Neural cell (in vitro differentiated cells): ENCODE data around the gene ZNF804B. TPM values are rescaled to one million over a fixed set of nuclear protein-coding genes. Genes with fewer than 3 reads are reported as not detected.

Experiments used
- H2AFZ ChIP-seq: fragments of 200-600, 300-800 bp; sonication (generic), shearing (Covaris generic); 2 replicates; pipeline ENCODE4 v1.6.0; 2014; ENCODE audit warnings: low read depth, mild to moderate bottlenecking, antibody characterized with exemption, low read length, moderate library complexity
- H3F3A ChIP-seq: fragments of 200-600 bp; shearing (Covaris generic); 2 replicates; pipeline ENCODE4 v1.6.1; 2016; ENCODE audit warnings: mild to moderate bottlenecking, moderate library complexity, mixed read lengths, antibody characterized with exemption, low read length; ENCODE audit not compliant: insufficient read depth, poor library complexity, severe bottlenecking
- H3K27ac ChIP-seq: fragments of 200-600, 300-800 bp; sonication (generic), shearing (Covaris generic); 2 replicates; pipeline ENCODE4 v1.5.1; 2014; ENCODE audit warnings: mild to moderate bottlenecking, low read length, moderate library complexity
- H3K27me3 ChIP-seq: fragments of 300-800, 200-600 bp; sonication (generic), shearing (Covaris generic); 2 replicates; pipeline ENCODE4 v1.6.0; 2014; ENCODE audit warnings: mild to moderate bottlenecking, low read depth, low read length, moderate library complexity; ENCODE audit not compliant: insufficient read depth
- H3K36me3 ChIP-seq: fragments of 300-800, 200-600 bp; sonication (generic), shearing (Covaris generic); 2 replicates; pipeline ENCODE4 v1.5.1; 2014; ENCODE audit warnings: mild to moderate bottlenecking, antibody characterized with exemption, low read length, moderate library complexity; ENCODE audit not compliant: insufficient read depth
- H3K4me2 ChIP-seq: fragments of 300-800, 200-600 bp; sonication (generic), shearing (Covaris generic); 2 replicates; pipeline ENCODE4 v1.6.0; 2014; ENCODE audit warnings: mild to moderate bottlenecking, low read length
- H3K4me3 ChIP-seq: fragments of 300-800, 200-600 bp; sonication (generic), shearing (Covaris generic); 2 replicates; pipeline ENCODE4 v1.5.1; 2014; ENCODE audit warnings: mild to moderate bottlenecking, low read length, moderate library complexity
- H3K79me2 ChIP-seq: fragments of 200-600 bp; shearing (Covaris generic); replicated peaks from 2 replicates; pipeline ENCODE4 v1.6.0; 2014; ENCODE audit warnings: mild to moderate bottlenecking, low read length, moderate library complexity; ENCODE audit not compliant: insufficient read depth
- H3K9ac ChIP-seq: fragments of 300-800, 200-600 bp; sonication (generic), shearing (Covaris generic); 2 replicates; pipeline ENCODE4 v1.6.1; 2016; ENCODE audit warnings: mild to moderate bottlenecking, low read length, mixed read lengths
- H3K9me2 ChIP-seq: fragments of 200-600 bp; shearing (Covaris generic); 2 replicates; pipeline ENCODE4 v1.6.1; 2016; ENCODE audit warnings: mild to moderate bottlenecking, low read length, mixed read lengths; ENCODE audit not compliant: insufficient read depth
- H3K9me3 ChIP-seq: fragments of 200-600, 300-800 bp; sonication (generic), shearing (Covaris generic); 2 replicates; pipeline ENCODE4 v1.6.1; 2016; ENCODE audit warnings: mild to moderate bottlenecking, mixed run types, low read length, moderate library complexity, mixed read lengths
- H4K20me1 ChIP-seq: fragments of 200-600 bp; shearing (Covaris generic); 2 replicates; pipeline ENCODE4 v1.6.1; 2016; ENCODE audit warnings: mild to moderate bottlenecking, mixed run types; ENCODE audit not compliant: insufficient read depth
- EP300 ChIP-seq: fragments of 450-650 bp; conservative IDR thresholded peaks from 2 replicates; pipeline ENCODE4 v1.6.1; 2014; ENCODE audit warnings: antibody characterized with exemption, mild to moderate bottlenecking, moderate library complexity; ENCODE audit not compliant: poor library complexity, severe bottlenecking
- EZH2 ChIP-seq: fragments of 200-600, 300-800 bp; shearing (Covaris generic), sonication (generic); IDR thresholded peaks from 2 replicates; pipeline ENCODE4 v1.6.1; 2014; ENCODE audit warnings: antibody characterized with exemption, low read length, borderline replicate concordance, mild to moderate bottlenecking; ENCODE audit not compliant: insufficient read depth, poor library complexity, severe bottlenecking
- MXI1 ChIP-seq: fragments of 450-650 bp; conservative IDR thresholded peaks from 2 replicates; pipeline ENCODE4 v1.6.1; 2014; ENCODE audit warnings: antibody characterized with exemption, mild to moderate bottlenecking; ENCODE audit not compliant: poor library complexity, severe bottlenecking
- POLR2AphosphoS5 ChIP-seq: IDR thresholded peaks from 2 replicates; pipeline ENCODE4 v1.6.1; 2012
- RAD21 ChIP-seq: fragments of 450-650 bp; conservative IDR thresholded peaks from 2 replicates; pipeline ENCODE4 v1.6.1; 2014; ENCODE audit warnings: antibody characterized with exemption, mild to moderate bottlenecking, moderate library complexity
- REST ChIP-seq: IDR thresholded peaks from 2 replicates; pipeline ENCODE4 v1.6.1; 2012; ENCODE audit warnings: borderline replicate concordance
- SMC3 ChIP-seq: fragments of 450-650 bp; conservative IDR thresholded peaks from 2 replicates; pipeline ENCODE4 v1.6.1; 2014; ENCODE audit warnings: antibody characterized with exemption, mild to moderate bottlenecking, moderate library complexity; ENCODE audit not compliant: poor library complexity
- TAF1 ChIP-seq: IDR thresholded peaks from 2 replicates; pipeline ENCODE4 v1.6.1; 2012; ENCODE audit warnings: low read depth
- polyA plus RNA-seq: library from polyadenylated mRNA; depleted of rRNA; stranded (reverse); fragments of >200 nt; gene quantifications from 2 replicates; pipeline ENCODE4 v1.2.3, GENCODE V29; 2014
- TF ChIP-seq, protein P1 (sequence below): fragments of 450-650 bp; IDR thresholded peaks from 2 replicates; pipeline ENCODE4 v1.5.1; 2014; ENCODE audit warnings: antibody characterized with exemption, mild to moderate bottlenecking, moderate library complexity; ENCODE audit not compliant: poor library complexity, severe bottlenecking

ZNF804B gene
- polyA plus RNA-seq, 1 donor from 2014 or later = 0.37 TPM

DNA sequence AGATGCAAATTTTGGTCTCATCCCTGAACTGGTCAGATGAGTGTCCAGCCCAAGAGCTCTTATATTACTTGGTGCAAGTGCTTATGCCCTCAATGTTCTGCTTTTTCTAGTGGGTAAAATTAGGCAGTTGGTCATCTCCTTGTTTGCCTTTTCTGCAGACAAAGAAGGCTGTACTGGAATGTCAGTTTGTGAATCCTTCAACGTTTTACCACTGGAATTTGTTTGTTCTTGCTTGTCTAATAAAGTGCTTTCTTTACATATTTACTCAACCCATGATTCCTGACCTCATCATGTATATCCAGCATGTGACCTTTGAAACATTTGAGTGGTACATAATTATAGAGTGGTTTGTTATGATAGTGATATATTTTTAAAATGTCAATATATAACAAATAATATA lies 268.3 kb downstream of the ZNF804B start:
- Histone ChIP-seq H3K9me3 (no peaks in the 10 kb centered on the region), H3F3A (no peaks in the 10 kb centered on the region), H3K9ac (no peak overlapping the region), H3K27ac (no peak overlapping the region), H3K4me2 (no peak overlapping the region), H2AFZ (no peak overlapping the region), H3K4me3 (no peak overlapping the region), H3K36me3 (no peaks in the 10 kb centered on the region), H4K20me1 (no peaks in the 10 kb centered on the region), H3K9me2 (no peaks in the 10 kb centered on the region), H3K79me2 (no peaks in the 10 kb centered on the region), H3K27me3 (no peaks in the 10 kb centered on the region)
- TF ChIP-seq EP300 (no peak), SMC3 (no peak), REST (no peak), MXI1 (no peak), RAD21 (no peak), TAF1 (no peak), EZH2 (no peak), POLR2AphosphoS5 (no peak)
- TF ChIP-seq, protein P1, sequence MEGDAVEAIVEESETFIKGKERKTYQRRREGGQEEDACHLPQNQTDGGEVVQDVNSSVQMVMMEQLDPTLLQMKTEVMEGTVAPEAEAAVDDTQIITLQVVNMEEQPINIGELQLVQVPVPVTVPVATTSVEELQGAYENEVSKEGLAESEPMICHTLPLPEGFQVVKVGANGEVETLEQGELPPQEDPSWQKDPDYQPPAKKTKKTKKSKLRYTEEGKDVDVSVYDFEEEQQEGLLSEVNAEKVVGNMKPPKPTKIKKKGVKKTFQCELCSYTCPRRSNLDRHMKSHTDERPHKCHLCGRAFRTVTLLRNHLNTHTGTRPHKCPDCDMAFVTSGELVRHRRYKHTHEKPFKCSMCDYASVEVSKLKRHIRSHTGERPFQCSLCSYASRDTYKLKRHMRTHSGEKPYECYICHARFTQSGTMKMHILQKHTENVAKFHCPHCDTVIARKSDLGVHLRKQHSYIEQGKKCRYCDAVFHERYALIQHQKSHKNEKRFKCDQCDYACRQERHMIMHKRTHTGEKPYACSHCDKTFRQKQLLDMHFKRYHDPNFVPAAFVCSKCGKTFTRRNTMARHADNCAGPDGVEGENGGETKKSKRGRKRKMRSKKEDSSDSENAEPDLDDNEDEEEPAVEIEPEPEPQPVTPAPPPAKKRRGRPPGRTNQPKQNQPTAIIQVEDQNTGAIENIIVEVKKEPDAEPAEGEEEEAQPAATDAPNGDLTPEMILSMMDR = no peak

DNA sequence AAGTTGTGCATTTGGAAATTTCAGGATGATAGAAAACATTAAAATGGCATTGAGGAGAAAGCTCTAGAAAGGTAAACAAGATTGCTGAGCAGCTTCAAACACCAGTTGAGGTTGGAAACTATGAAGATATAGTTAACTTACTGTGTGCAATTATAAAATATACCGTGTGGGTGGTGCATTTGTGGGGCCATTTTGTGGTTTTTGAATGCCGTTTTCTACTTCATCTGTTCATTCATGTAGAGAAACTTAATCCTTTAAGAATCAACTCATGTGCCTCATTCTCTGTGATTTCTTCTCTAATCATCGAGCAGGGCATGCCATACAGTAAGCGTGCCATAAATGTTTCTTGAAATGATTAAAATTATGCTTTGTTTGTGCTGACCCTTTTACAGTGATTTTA lies 268.8 kb downstream of the ZNF804B start:
- no peaks in the 10 kb centered on the region for H3K79me2 ChIP-seq
- no peaks in the 10 kb centered on the region for H3F3A ChIP-seq
- no peaks in the 10 kb centered on the region for H3K9me3 ChIP-seq
- H3K36me3 ChIP-seq = no peaks in the 10 kb centered on the region
- no peak overlapping the region for H3K9ac ChIP-seq
- H3K9me2 ChIP-seq = no peaks in the 10 kb centered on the region
- no peak overlapping the region for H3K4me3 ChIP-seq
- H3K4me2 ChIP-seq = no peak overlapping the region
- H2AFZ ChIP-seq = no peak overlapping the region
- no peak overlapping the region for H3K27ac ChIP-seq
- H3K27me3 ChIP-seq = no peaks in the 10 kb centered on the region
- no peak for TF ChIP-seq EZH2
- TF ChIP-seq TAF1 = no peak
- TF ChIP-seq SMC3 = no peak
- no peak for TF ChIP-seq REST
- TF ChIP-seq POLR2AphosphoS5 = no peak
- no peak for TF ChIP-seq MXI1
- TF ChIP-seq RAD21 = no peak
- TF ChIP-seq, protein P1 = no peak
- TF ChIP-seq EP300 = no peak
- no peaks in the 10 kb centered on the region for H4K20me1 ChIP-seq
